ENCODE data around the gene ENHO. TPM values are rescaled to one million over a fixed set of nuclear protein-coding genes. Genes with fewer than 3 reads are reported as not detected.

ENHO gene
- polyA plus RNA-seq, 1 donor from 2014 or later, result not detected

DNA sequence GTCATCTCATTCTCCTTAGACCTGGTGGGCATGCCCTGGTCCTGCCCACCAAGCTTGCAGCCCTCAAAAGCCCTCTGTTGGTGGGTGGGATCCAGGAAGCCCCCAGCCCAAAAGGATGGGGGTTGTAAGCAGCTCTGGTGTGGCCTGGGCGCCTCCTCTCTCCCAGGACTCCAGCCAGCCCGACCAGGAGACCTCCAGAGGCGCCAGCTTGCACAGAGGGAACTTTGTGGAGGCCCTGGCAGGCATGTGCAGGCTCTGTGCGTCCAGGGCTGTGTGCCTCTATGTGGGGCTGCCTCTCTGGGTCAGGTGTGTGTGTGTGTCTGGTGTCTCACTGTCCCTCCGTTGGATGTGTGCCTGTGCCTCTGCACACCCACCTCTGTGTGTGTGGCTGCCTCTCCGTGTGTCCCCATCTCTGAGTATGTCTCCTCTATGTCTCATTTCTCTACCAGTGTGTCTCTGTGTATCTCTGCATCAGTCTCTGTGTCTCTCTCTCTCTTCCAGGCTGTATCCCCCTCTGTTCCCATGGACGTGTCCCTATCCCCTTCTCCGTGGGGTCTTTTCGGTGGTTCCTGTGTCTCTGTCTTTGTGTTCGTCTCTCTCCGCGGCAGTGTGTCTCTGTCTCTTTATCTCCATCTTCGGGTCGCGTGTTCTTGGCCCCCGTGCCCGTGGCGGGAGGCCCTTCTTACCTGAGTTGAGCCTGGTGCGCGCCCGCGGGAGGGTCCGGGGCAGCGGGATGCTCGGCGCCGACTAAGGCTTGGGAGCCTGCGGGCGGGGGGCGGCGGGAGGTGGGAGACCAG lies 501 bp downstream of the ENHO start:
- Mint-ChIP-seq H3K4me1 (peaks cover 0 to 11% (median 6%) of the 10 kb centered on the region in 3 donors), H3K27ac (peak overlapping the region in 1 of 3 donors; percentile 39), H3K9me3 (peaks cover 0 to 2% (median 0%) of the 10 kb centered on the region in 3 donors), H3K27me3 (peaks cover 8% of the 10 kb centered on the region), H3K4me3 (peak overlapping the region; percentile 30 to 93 (median 82)), H3K36me3 (no peaks in the 10 kb centered on the region)

GRCh38 chr9:34521406-34522045 lies 1.3 kb downstream of the ENHO start:
- Mint-ChIP-seq H3K4me3 (peak overlapping the region in 3 of 4 donors; percentile 23 to 79 (median 50)), H3K9me3 (no peaks in the 10 kb centered on the region), H3K4me1 (peaks cover 0 to 11% (median 6%) of the 10 kb centered on the region in 3 donors), H3K27me3 (peaks cover 8% of the 10 kb centered on the region), H3K27ac (peak overlapping the region in 1 of 3 donors; percentile 5), H3K36me3 (no peaks in the 10 kb centered on the region)

GRCh38 chr9:34520505-34521385 lies 2.0 kb downstream of the ENHO start:
- peaks cover 0 to 11% (median 6%) of the 10 kb centered on the region in 3 donors for H3K4me1 Mint-ChIP-seq
- H3K4me3 Mint-ChIP-seq, result peak overlapping the region in 2 of 4 donors; percentile 50 to 79
- H3K36me3 Mint-ChIP-seq, result no peaks in the 10 kb centered on the region
- H3K27ac Mint-ChIP-seq, result no peak overlapping the region
- peaks cover 5% of the 10 kb centered on the region for H3K27me3 Mint-ChIP-seq
- no peaks in the 10 kb centered on the region for H3K9me3 Mint-ChIP-seq

GRCh38 chr9:34520096-34520495 lies 2.7 kb downstream of the ENHO start:
- H3K4me1 Mint-ChIP-seq, result peaks cover 0 to 11% (median 6%) of the 10 kb centered on the region in 3 donors
- no peaks in the 10 kb centered on the region for H3K9me3 Mint-ChIP-seq
- H3K27ac Mint-ChIP-seq, result no peak overlapping the region
- peaks cover 3% of the 10 kb centered on the region for H3K27me3 Mint-ChIP-seq
- no peaks in the 10 kb centered on the region for H3K36me3 Mint-ChIP-seq
- no peak overlapping the region for H3K4me3 Mint-ChIP-seq

- H3K27ac Mint-ChIP-seq, result peak overlapping the region in 1 of 3 donors; percentile 65
- no peaks in the 10 kb centered on the region for H3K36me3 Mint-ChIP-seq
- peaks cover 0 to 11% (median 6%) of the 10 kb centered on the region in 3 donors for H3K4me1 Mint-ChIP-seq
- H3K4me3 Mint-ChIP-seq, result peak overlapping the region in 1 of 4 donors; percentile 44
- H3K9me3 Mint-ChIP-seq, result no peaks in the 10 kb centered on the region
- H3K27me3 Mint-ChIP-seq, result peaks cover 5% of the 10 kb centered on the region
These were observed 3.3 kb downstream of the ENHO start for GRCh38 chr9:34519321-34520020.

- Mint-ChIP-seq H3K27me3 (peaks cover 5% of the 10 kb centered on the region), H3K4me1 (peaks cover 0 to 6% (median 5%) of the 10 kb centered on the region in 3 donors), H3K4me3 (no peak overlapping the region), H3K9me3 (no peaks in the 10 kb centered on the region), H3K27ac (no peak overlapping the region), H3K36me3 (no peaks in the 10 kb centered on the region)
These were observed 3.9 kb downstream of the ENHO start for GRCh38 chr9:34518896-34519295.

- no peak overlapping the region for H3K27ac Mint-ChIP-seq
- H3K36me3 Mint-ChIP-seq, result no peaks in the 10 kb centered on the region
- H3K4me3 Mint-ChIP-seq, result no peak overlapping the region
- peaks cover 0 to 6% (median 0%) of the 10 kb centered on the region in 3 donors for H3K4me1 Mint-ChIP-seq
- H3K27me3 Mint-ChIP-seq, result peaks cover 5% of the 10 kb centered on the region
- H3K9me3 Mint-ChIP-seq, result no peaks in the 10 kb centered on the region
These were observed 4.6 kb downstream of the ENHO start for GRCh38 chr9:34518110-34518616.

GRCh38 chr9:34517185-34517584 lies 5.6 kb downstream of the ENHO start:
- no peak overlapping the region for H3K4me3 Mint-ChIP-seq
- peaks cover 5% of the 10 kb centered on the region for H3K27me3 Mint-ChIP-seq
- H3K27ac Mint-ChIP-seq, result no peak overlapping the region
- no peaks in the 10 kb centered on the region for H3K36me3 Mint-ChIP-seq
- H3K9me3 Mint-ChIP-seq, result no peaks in the 10 kb centered on the region
- H3K4me1 Mint-ChIP-seq, result peaks cover 0 to 1% (median 0%) of the 10 kb centered on the region in 3 donors

DNA sequence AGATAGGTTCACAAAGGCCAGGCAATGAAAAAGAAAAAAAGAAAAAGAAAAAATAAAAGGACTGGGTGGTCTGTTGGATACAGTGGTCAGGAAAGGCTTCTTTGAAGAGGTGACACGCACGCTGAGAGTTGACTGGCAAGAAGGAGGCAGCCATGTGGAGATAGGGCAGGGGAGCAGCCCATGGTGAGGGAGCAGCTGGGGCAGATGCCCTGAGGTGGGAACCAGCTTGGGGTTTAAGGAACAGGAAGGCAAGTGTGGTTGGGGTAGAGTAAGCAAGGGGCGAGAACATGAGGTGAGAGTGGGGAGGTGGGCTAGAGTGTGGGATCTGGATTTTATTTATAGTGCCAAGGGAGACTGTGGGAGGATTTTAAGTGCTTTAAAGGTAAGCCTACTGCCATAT lies 6.8 kb downstream of the ENHO start:
- Mint-ChIP-seq H3K27me3 (peaks cover 4% of the 10 kb centered on the region), H3K27ac (no peak overlapping the region), H3K9me3 (no peaks in the 10 kb centered on the region)

GRCh38 chr9:34514816-34515215 lies 8.0 kb downstream of the ENHO start:
- no peak overlapping the region for H3K27ac Mint-ChIP-seq
- peaks cover 2% of the 10 kb centered on the region for H3K36me3 Mint-ChIP-seq
- H3K4me1 Mint-ChIP-seq, result peaks cover 0 to 1% (median 0%) of the 10 kb centered on the region in 3 donors
- H3K27me3 Mint-ChIP-seq, result peaks cover 4% of the 10 kb centered on the region
- no peak overlapping the region for H3K4me3 Mint-ChIP-seq
- no peaks in the 10 kb centered on the region for H3K9me3 Mint-ChIP-seq

More for the DNA sequence above, 6.8 kb downstream of the ENHO start:
- no peak overlapping the region for H3K4me3 Mint-ChIP-seq
- H3K4me1 Mint-ChIP-seq, result peaks cover 0 to 1% (median 0%) of the 10 kb centered on the region in 3 donors
- H3K36me3 Mint-ChIP-seq, result peaks cover 2% of the 10 kb centered on the region

DNA sequence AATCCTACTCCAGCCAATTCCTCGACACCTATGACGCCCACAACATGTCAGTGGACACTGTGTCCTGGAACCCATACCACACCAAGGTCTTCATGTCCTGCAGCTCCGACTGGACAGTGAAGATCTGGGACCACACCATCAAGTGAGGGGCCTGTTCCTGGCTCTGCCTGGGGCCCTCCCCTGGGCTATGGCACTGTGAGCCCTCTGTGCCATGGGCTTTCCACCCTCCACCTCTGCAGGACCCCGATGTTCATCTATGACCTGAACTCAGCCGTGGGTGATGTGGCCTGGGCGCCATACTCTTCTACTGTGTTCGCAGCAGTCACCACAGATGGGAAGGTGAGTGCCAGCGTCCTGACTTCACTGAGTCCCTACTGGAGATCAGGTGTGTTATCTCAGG lies 8.4 kb downstream of the ENHO start:
- Mint-ChIP-seq H3K4me3 (no peak overlapping the region), H3K27ac (no peak overlapping the region), H3K36me3 (peaks cover 2% of the 10 kb centered on the region), H3K9me3 (no peaks in the 10 kb centered on the region), H3K27me3 (peaks cover 4% of the 10 kb centered on the region), H3K4me1 (peaks cover 0 to 1% (median 0%) of the 10 kb centered on the region in 3 donors)

DNA sequence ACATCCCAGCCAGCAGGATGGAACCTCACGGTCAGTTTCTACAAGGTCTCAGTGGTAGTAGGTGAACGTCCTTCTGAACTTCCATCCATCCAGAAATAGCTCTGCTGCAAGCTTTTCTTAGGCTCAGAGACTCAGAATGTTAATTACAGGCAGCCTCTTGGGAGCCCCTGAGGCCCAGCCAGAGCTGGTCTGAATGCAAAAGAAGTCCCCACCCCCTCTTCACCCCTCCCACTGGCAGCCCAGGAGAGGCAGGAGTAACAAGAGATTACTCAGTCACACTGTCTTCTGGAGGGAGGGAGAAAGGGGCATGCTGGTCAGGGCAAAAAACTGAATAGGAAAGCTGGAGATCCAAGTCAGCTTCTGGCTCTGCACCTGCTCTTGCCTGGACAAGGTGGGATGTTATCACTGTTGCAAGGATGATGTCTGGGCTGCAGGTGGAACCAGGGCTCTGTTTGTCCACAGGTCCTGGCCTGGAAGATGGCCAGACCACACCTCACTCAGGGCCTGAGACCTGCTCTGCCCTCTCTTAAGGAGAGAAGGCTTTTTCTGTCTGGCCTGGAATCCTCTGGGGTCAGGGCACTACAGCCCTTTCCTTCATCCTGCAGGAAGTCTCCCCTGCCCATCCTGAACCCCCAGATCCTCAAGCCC lies 9.1 kb downstream of the ENHO start:
- Mint-ChIP-seq H3K4me3 (no peak overlapping the region), H3K9me3 (no peaks in the 10 kb centered on the region), H3K36me3 (peaks cover 2% of the 10 kb centered on the region), H3K27ac (no peak overlapping the region), H3K4me1 (no peaks in the 10 kb centered on the region), H3K27me3 (peaks cover 4% of the 10 kb centered on the region)

DNA sequence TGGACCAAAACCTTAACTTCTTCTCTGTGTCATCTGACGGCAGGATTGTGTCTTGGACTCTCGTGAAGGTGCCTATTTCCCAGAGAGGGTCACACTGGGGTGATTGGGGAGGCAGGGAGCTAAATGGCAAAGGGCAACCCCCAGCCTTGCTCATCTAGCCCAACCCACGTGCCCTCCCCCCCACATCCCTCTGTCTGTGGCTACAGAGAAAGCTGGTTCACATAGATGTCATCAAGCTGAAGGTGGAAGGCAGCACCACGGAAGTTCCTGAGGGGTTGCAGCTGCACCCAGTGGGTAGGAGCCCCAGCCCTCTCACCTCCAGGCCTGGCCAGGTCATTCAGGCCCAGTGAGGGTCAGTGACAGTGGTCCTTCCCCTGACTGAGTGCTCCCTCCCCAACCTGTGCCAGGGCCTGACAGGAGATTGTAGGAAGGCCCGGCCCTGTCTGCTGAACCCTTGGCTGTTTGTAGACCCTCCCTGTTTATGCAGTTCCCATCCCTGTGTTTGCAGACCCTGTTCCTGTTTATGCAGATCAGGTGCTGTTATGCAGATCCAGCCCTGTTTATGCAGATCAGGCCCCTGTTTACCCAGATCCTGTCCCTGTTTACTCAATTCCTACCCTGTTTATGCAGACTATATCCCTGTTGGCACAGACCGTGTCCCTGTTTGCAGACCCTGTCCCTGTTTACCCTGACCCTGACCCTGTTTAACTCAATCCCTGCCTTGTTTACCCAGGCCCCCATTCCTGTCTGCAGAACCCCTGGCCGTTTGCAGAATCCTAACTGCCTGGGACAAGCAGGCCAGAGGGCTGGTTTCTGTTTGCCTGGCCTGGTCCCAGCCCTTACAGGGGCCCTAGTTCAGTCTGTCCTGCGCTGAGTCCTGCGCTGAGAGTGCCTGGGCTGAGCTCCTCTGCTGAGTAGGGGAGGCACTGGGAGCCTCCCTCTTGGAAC lies 10.4 kb downstream of the ENHO start:
- peaks cover 2% of the 10 kb centered on the region for H3K36me3 Mint-ChIP-seq

More for the DNA sequence above, 10.4 kb downstream of the ENHO start:
- Mint-ChIP-seq H3K9me3 (no peaks in the 10 kb centered on the region), H3K4me1 (no peaks in the 10 kb centered on the region), H3K27ac (no peak overlapping the region), H3K4me3 (no peak overlapping the region), H3K27me3 (peaks cover 4% of the 10 kb centered on the region)
